H1 (cell line): ENCODE results near the gene PRX. TPM values are rescaled to one million over a fixed set of nuclear protein-coding genes. Genes with fewer than 3 reads are reported as not detected.
A peak's percentile ranks its signal among the peaks of the same experiment; 100 is the strongest.

ENCODE experiments used
- CTCF ChIA-PET: fragments of 300-600 bp; sonication (Branson Sonifier 250); formaldehyde crosslinking; loops from one replicate; lab custom pipeline; 2021; ENCODE audit not compliant: partially characterized antibody; lab: Charles Lee
- POLR2A ChIA-PET: fragments of 300-600 bp; sonication (Branson Sonifier 250); formaldehyde crosslinking; loops from one replicate; lab custom pipeline; 2021; ENCODE audit warnings: inconsistent platforms; ENCODE audit not compliant: partially characterized antibody; lab: Charles Lee
- DNase-seq, 2 experiments: peaks; one replicate each; pipeline versions ENCODE4 v3.0.0 to v3.0.0-alpha.2; 2010 to 2022; ENCODE audit warnings: low spot score in 2 of 2, low read depth in 1 of 2, mixed read lengths in 1 of 2
- FAIRE-seq: peaks from 2 replicates; lab custom pipeline; 2011; peaks lifted over from hg19 to GRCh38; lab: Jason Lieb, UNC
- H2AFZ ChIP-seq: 2 replicates; pipeline ENCODE4 v1.8.1; 2012; ENCODE audit warnings: low read length, inconsistent platforms
- H2AK5ac ChIP-seq: 2 replicates; pipeline ENCODE4 v1.6.1; 2013; ENCODE audit warnings: low read depth, low read length
- H2BK120ac ChIP-seq: replicated peaks from 2 replicates; pipeline ENCODE3; 2013; ENCODE audit warnings: low read depth, low read length, inconsistent platforms
- H2BK12ac ChIP-seq: 2 replicates; pipeline ENCODE4 v1.6.1; 2013; ENCODE audit warnings: low read depth, low read length
- H2BK15ac ChIP-seq: 2 replicates; pipeline ENCODE4 v1.6.1; 2013; ENCODE audit warnings: low read length
- H2BK20ac ChIP-seq: 2 replicates; pipeline ENCODE4 v1.6.1; 2013; ENCODE audit warnings: low read length
- H2BK5ac ChIP-seq: 2 replicates; pipeline ENCODE4 v1.6.1; 2013; ENCODE audit warnings: low read depth, low read length
- H3K14ac ChIP-seq: 2 replicates; pipeline ENCODE4 v1.6.1; 2013; ENCODE audit warnings: inconsistent platforms; ENCODE audit not compliant: insufficient read length
- H3K18ac ChIP-seq: 2 replicates; pipeline ENCODE4 v1.6.1; 2013; ENCODE audit warnings: low read length; ENCODE audit errors: extremely low read depth
- H3K23ac ChIP-seq: 2 replicates; pipeline ENCODE4 v1.6.1; 2013; ENCODE audit warnings: inconsistent platforms; ENCODE audit not compliant: insufficient read length
- H3K23me2 ChIP-seq: 2 replicates; pipeline ENCODE4 v1.6.1; 2013; ENCODE audit warnings: low read depth, low read length
- H3K27ac ChIP-seq: 2 replicates; pipeline ENCODE4 v1.6.1; 2011; ENCODE audit warnings: low read depth, low read length, inconsistent platforms
- H3K27me3 ChIP-seq, 4 experiments: replicated peaks in 1 of 4; 1 replicate in 1 of 4; 2 replicates in 3 of 4; pipeline versions ENCODE4 v1.6.1 to v1.8.1; 2011 to 2013; ENCODE audit warnings: low read length in 3 of 4, mild to moderate bottlenecking in 3 of 4, inconsistent platforms in 2 of 4, mixed read lengths in 2 of 4, moderate library complexity in 1 of 4; ENCODE audit not compliant: control insufficient read depth in 3 of 4, insufficient read depth in 3 of 4; ENCODE audit errors: extremely low read depth in 1 of 4
- H3K36me3 ChIP-seq, 4 experiments: 2 replicates each; pipeline versions ENCODE4 v1.6.1 to v1.8.1; 2011 to 2013; ENCODE audit warnings: mild to moderate bottlenecking in 4 of 4, low read length in 3 of 4, moderate library complexity in 2 of 4, control low read depth in 1 of 4, inconsistent platforms in 1 of 4; ENCODE audit not compliant: insufficient read depth in 4 of 4, control insufficient read depth in 2 of 4
- H3K4ac ChIP-seq: replicated peaks from 2 replicates; pipeline ENCODE3; 2013; ENCODE audit warnings: low read length, low read depth, mixed read lengths, inconsistent platforms; ENCODE audit not compliant: insufficient read length
- H3K4me1 ChIP-seq, 4 experiments: replicated peaks in 1 of 4; 1 replicate in 1 of 4; 2 replicates in 3 of 4; pipeline versions ENCODE4 v1.6.1 to v1.8.1; 2011 to 2013; ENCODE audit warnings: low read length in 3 of 4, inconsistent platforms in 2 of 4, mixed read lengths in 1 of 4; ENCODE audit not compliant: insufficient read depth in 4 of 4, control insufficient read depth in 3 of 4
- H3K4me2 ChIP-seq, 2 experiments: 2 replicates each; pipeline versions ENCODE4 v1.6.1 to v1.8.1; 2011 to 2013; ENCODE audit warnings: low read depth in 2 of 2, low read length in 2 of 2, control low read depth in 1 of 2, inconsistent platforms in 1 of 2, mild to moderate bottlenecking in 1 of 2; ENCODE audit not compliant: insufficient read depth in 1 of 2
- H3K4me3 ChIP-seq, 4 experiments: fragments of 200-600, 300-600 bp in 1 of 4; sonication (generic), shearing (Covaris generic), sonication (Bioruptor Twin) in 1 of 4; 2 replicates each; pipeline versions ENCODE4 v1.5.1 to v1.8.1; 2011 to 2016; ENCODE audit warnings: low read length in 4 of 4, low read depth in 3 of 4, control low read depth in 2 of 4, inconsistent platforms in 2 of 4, mild to moderate bottlenecking in 2 of 4, mixed read lengths in 1 of 4, moderate library complexity in 1 of 4; ENCODE audit not compliant: insufficient read depth in 2 of 4; ENCODE audit errors: extremely low read depth in 1 of 4
- H3K56ac ChIP-seq: replicated peaks from 2 replicates; pipeline ENCODE3; 2013; ENCODE audit warnings: low read depth, mild to moderate bottlenecking, mixed read lengths, low read length, inconsistent platforms; ENCODE audit not compliant: insufficient read length
- H3K79me1 ChIP-seq: 2 replicates; pipeline ENCODE4 v1.6.1; 2013; ENCODE audit warnings: low read depth, low read length, control low read depth
- H3K79me2 ChIP-seq, 2 experiments: 2 replicates each; pipeline versions ENCODE4 v1.6.1 to v1.8.1; 2012 to 2013; ENCODE audit warnings: low read length in 2 of 2, mild to moderate bottlenecking in 2 of 2, inconsistent platforms in 1 of 2; ENCODE audit not compliant: insufficient read depth in 2 of 2, control insufficient read depth in 1 of 2
- H3K9ac ChIP-seq, 4 experiments: replicated peaks in 1 of 4; 1 replicate in 1 of 4; 2 replicates in 3 of 4; pipeline versions ENCODE4 v1.6.1 to v1.8.1; 2011 to 2013; ENCODE audit warnings: low read depth in 3 of 4, low read length in 3 of 4, control low read depth in 2 of 4, mild to moderate bottlenecking in 2 of 4, moderate library complexity in 2 of 4, inconsistent platforms in 1 of 4; ENCODE audit errors: extremely low read depth in 1 of 4
- H3K9me3 ChIP-seq, 2 experiments: 2 replicates each; pipeline versions ENCODE4 v1.6.1 to v1.8.1; 2012 to 2013; ENCODE audit warnings: mild to moderate bottlenecking in 2 of 2, moderate library complexity in 2 of 2, control low read depth in 1 of 2, inconsistent platforms in 1 of 2, low read depth in 1 of 2, low read length in 1 of 2, mixed read lengths in 1 of 2; ENCODE audit not compliant: insufficient read depth in 2 of 2
- H4K20me1 ChIP-seq, 2 experiments: replicated peaks in 1 of 2; 2 replicates each; pipeline versions ENCODE3 to v1.8.1; 2011 to 2013; ENCODE audit warnings: inconsistent platforms in 2 of 2, low read length in 2 of 2, mild to moderate bottlenecking in 1 of 2; ENCODE audit not compliant: insufficient read depth in 2 of 2, control insufficient read depth in 1 of 2
- H4K5ac ChIP-seq: 2 replicates; pipeline ENCODE4 v1.6.1; 2013; ENCODE audit warnings: low read length, low read depth, mixed read lengths, inconsistent platforms; ENCODE audit not compliant: insufficient read length
- H4K8ac ChIP-seq: 2 replicates; pipeline ENCODE4 v1.8.0; 2013; ENCODE audit warnings: mild to moderate bottlenecking, moderate library complexity, low read length, inconsistent platforms; ENCODE audit not compliant: insufficient read depth; ENCODE audit errors: extremely low read depth
- H4K91ac ChIP-seq: replicated peaks from 2 replicates; pipeline ENCODE3; 2013; ENCODE audit warnings: low read length, mixed read lengths, inconsistent platforms; ENCODE audit not compliant: insufficient read length
- ASH2L ChIP-seq: fragments of 200-600, 300-600 bp; sonication (generic); IDR thresholded peaks from one replicate; pipeline ENCODE4 v1.7.1; 2017; ENCODE audit warnings: low read length
- CEBPB ChIP-seq: IDR thresholded peaks from 2 replicates; pipeline ENCODE4 v1.6.1; 2012; ENCODE audit warnings: low read depth, low read length
- CREB1 ChIP-seq: IDR thresholded peaks from 2 replicates; pipeline ENCODE4 v1.6.1; 2012; ENCODE audit warnings: inconsistent platforms
- KDM4A ChIP-seq: IDR thresholded peaks from one replicate; pipeline ENCODE4 v1.7.1; 2012; ENCODE audit warnings: low read depth, mild to moderate bottlenecking, moderate library complexity, low read length, inconsistent platforms; ENCODE audit not compliant: severe bottlenecking
- POLR2A ChIP-seq, 2 experiments: IDR thresholded peaks; 1 replicate in 1 of 2; 2 replicates in 1 of 2; pipeline ENCODE4 v1.6.1; 2011; ENCODE audit warnings: low read depth in 2 of 2, low read length in 2 of 2, mild to moderate bottlenecking in 2 of 2; ENCODE audit errors: control extremely low read depth in 1 of 2
- WGBS, 2 experiments: shearing (Covaris generic) in 1 of 2; methylation state at CpG; one replicate each; pipeline versions ENCODE4 v1.1.6 to v1.1.7; 2013 to 2015; ENCODE audit warnings: low lambda C conversion rate in 2 of 2, mixed read lengths in 2 of 2, inconsistent platforms in 1 of 2, low coverage in 1 of 2, missing lambda C conversion rate in 1 of 2; ENCODE audit not compliant: insufficient replicate concordance in 2 of 2, insufficient coverage in 1 of 2, insufficient read length in 1 of 2; ENCODE audit errors: extremely low coverage in 1 of 2, missing lambda C conversion rate in 1 of 2; 5-methylcytosine and 5-hydroxymethylcytosine counted together
- polyA plus RNA-seq, 7 experiments: library from polyadenylated mRNA; depleted of rRNA in 3 of 7; stranded (reverse) in 5 of 7; unstranded in 2 of 7; fragments of >200 nt in 5 of 7; fragments of 200-250 nt in 2 of 7; gene quantifications; 1 replicate in 5 of 7; 2 replicates in 1 of 7; 4 replicates in 1 of 7; pipeline versions ENCODE4 v1.2.1 to v1.2.3, GENCODE V29; 2011 to 2013; ENCODE audit warnings: missing spikeins in 2 of 7, mixed read lengths in 2 of 7
- total RNA-seq: library from RNA; stranded (reverse); fragmentation: NEBNext Ultra II Directional; extraction: Animal tissue kit (Norgen Biotek cat#: 25700); gene quantifications from 2 replicates; pipeline ENCODE4 v1.2.1, GENCODE V29; 2021
- TF ChIP-seq, protein P1 (sequence below): IDR thresholded peaks from 2 replicates; pipeline ENCODE4 v1.6.1; 2012; ENCODE audit warnings: inconsistent platforms

PRX gene
- total and polyA plus RNA-seq, 2 of the 8 experiments (the other 6 are each of a cell fraction or from before 2014, with no cell fraction given), result 2.8 to 5.8 TPM

GRCh38 chr19:40348961-40349507 lies 64.1 kb downstream of the PRX start:
- peak overlapping the region; percentile 34 to 48 (median 40) for H3K9ac ChIP-seq
- TF ChIP-seq KDM4A (peak; percentile 31), CEBPB (peak; percentile 68; the same call in 1 of the 2 replicates), ASH2L (no peak), POLR2A (IDR thresholded peaks at IDR 0.05; ENCODE audit: control extremely low read depth in 1 of 2, low read depth in 2 of 2, low read length in 2 of 2) (peak in 1 of 2 experiments; percentile 53; a peak in 2 of 3 replicates), CREB1 (peak; percentile 36; the same call in 1 of the 2 replicates)
- TF ChIP-seq, protein P1, sequence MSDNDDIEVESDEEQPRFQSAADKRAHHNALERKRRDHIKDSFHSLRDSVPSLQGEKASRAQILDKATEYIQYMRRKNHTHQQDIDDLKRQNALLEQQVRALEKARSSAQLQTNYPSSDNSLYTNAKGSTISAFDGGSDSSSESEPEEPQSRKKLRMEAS, result no peak
- H3K56ac ChIP-seq, result no peak overlapping the region
- no peak overlapping the region for H4K91ac ChIP-seq
- POLR2A ChIA-PET, result interaction anchor here (0.6 to 1.5 kb wide), 2 partner anchors 31 to 85 kb away, joined by 3 to 4 read pairs; no protein-coding TSS in a partner anchor
- H3K27me3 ChIP-seq, result no peaks in the 10 kb centered on the region
- H2BK120ac ChIP-seq, result no peak overlapping the region
- H3K23me2 ChIP-seq, result peaks cover 6% of the 10 kb centered on the region
- H3K36me3 ChIP-seq, result no peaks in the 10 kb centered on the region
- H4K20me1 ChIP-seq, result peaks cover 0 to 2% of the 10 kb centered on the region in 2 experiments
- H3K27ac ChIP-seq, result 0 out of 2 replicates have a peak overlapping the region, but pooled peaks have one; percentile 42
- H3K79me1 ChIP-seq, result no peaks in the 10 kb centered on the region
- H3K9me3 ChIP-seq, result no peaks in the 10 kb centered on the region
- no peak overlapping the region for H2BK15ac ChIP-seq
- no peak for DNase-seq
- peak overlapping the region; percentile 1 for H3K18ac ChIP-seq
- H3K79me2 ChIP-seq, result peaks cover 3 to 20% of the 10 kb centered on the region in 2 experiments; a peak in 3 of 4 replicates
- H3K4me1 ChIP-seq, result peaks cover 0 to 2% (median 0%) of the 10 kb centered on the region in 4 experiments; a peak in 1 of 7 replicates
- H4K5ac ChIP-seq, result no peak overlapping the region
- peak overlapping the region; percentile 80 to 92 (median 87) for H3K4me3 ChIP-seq
- H2AFZ ChIP-seq, result peak overlapping the region; percentile 54; the same call in 1 of the 2 replicates
- peak overlapping the region; percentile 69; the same call in 1 of the 2 replicates for H2AK5ac ChIP-seq
- H4K8ac ChIP-seq, result no peak overlapping the region
- 32 to 100% methylated on average over 2 to 17 of the region's 17 CpGs for whole genome bisulfite sequencing, 2 experiments
- no peak overlapping the region for H3K14ac ChIP-seq
- peak overlapping the region; percentile 74 to 94 for H3K4me2 ChIP-seq
- no peak overlapping the region for H3K23ac ChIP-seq
- peak overlapping the region; percentile 66; the same call in 1 of the 2 replicates for H2BK5ac ChIP-seq
- H2BK12ac ChIP-seq, result peak overlapping the region; percentile 84
- CTCF ChIA-PET, result interaction anchor here (2.9 kb wide), 1 partner anchor 116 kb away, joined by 8 read pairs; the partner anchor contains the start of gene BLVRB
- H2BK20ac ChIP-seq, result no peak overlapping the region
- FAIRE-seq, result no peak
- H3K4ac ChIP-seq, result peak overlapping the region; percentile 82
